Astrocyte (in vitro differentiated cells and primary cell): ENCODE results near the gene TPST2. TPM values are rescaled to one million over a fixed set of nuclear protein-coding genes. Genes with fewer than 3 reads are reported as not detected.

ENCODE experiments used
- DNase-seq: peaks from one replicate; pipeline ENCODE4 v3.0.0-alpha.2; 2010; ENCODE audit warnings: low read depth
- FAIRE-seq: peaks from 2 replicates; lab custom pipeline; 2011; peaks lifted over from hg19 to GRCh38; lab: Jason Lieb, UNC
- H2AFZ ChIP-seq: 2 replicates; pipeline ENCODE4 v1.6.0; 2012; ENCODE audit warnings: low read depth, low read length, inconsistent platforms
- H3K27ac ChIP-seq: 2 replicates; pipeline ENCODE4 v1.5.1; 2011; ENCODE audit warnings: low read depth, low read length, inconsistent platforms
- H3K27me3 ChIP-seq: 2 replicates; pipeline ENCODE4 v1.6.0; 2011; ENCODE audit warnings: low read length, inconsistent platforms; ENCODE audit not compliant: insufficient read depth
- H3K36me3 ChIP-seq: 2 replicates; pipeline ENCODE4 v1.5.1; 2011; ENCODE audit warnings: low read length, inconsistent platforms; ENCODE audit not compliant: insufficient read depth
- H3K4me1 ChIP-seq: 2 replicates; pipeline ENCODE4 v1.5.1; 2011; ENCODE audit warnings: low read length, inconsistent platforms; ENCODE audit not compliant: insufficient read depth
- H3K4me2 ChIP-seq: 2 replicates; pipeline ENCODE4 v1.6.0; 2012; ENCODE audit warnings: low read length, inconsistent platforms
- H3K4me3 ChIP-seq: 2 replicates; pipeline ENCODE4 v1.5.1; 2011; ENCODE audit warnings: low read depth, mild to moderate bottlenecking, low read length, inconsistent platforms; ENCODE audit not compliant: insufficient read depth
- H3K79me2 ChIP-seq: 2 replicates; pipeline ENCODE4 v1.6.0; 2012; ENCODE audit warnings: mild to moderate bottlenecking, low read length, inconsistent platforms; ENCODE audit not compliant: insufficient read depth
- H3K9ac ChIP-seq: 2 replicates; pipeline ENCODE4 v1.6.0; 2012; ENCODE audit warnings: mild to moderate bottlenecking, low read length, inconsistent platforms
- H3K9me3 ChIP-seq: 2 replicates; pipeline ENCODE4 v1.5.1; 2012; ENCODE audit warnings: low read depth, mild to moderate bottlenecking, low read length, inconsistent platforms; ENCODE audit not compliant: insufficient read depth
- H4K20me1 ChIP-seq: 2 replicates; pipeline ENCODE4 v1.6.0; 2012; ENCODE audit warnings: low read length, inconsistent platforms; ENCODE audit not compliant: insufficient read depth
- H3K27ac Mint-ChIP-seq: one replicate; pipeline ENCODE4 v1.8.0; 2021; ENCODE audit warnings: mild to moderate bottlenecking, mixed read lengths; ENCODE audit not compliant: unreplicated experiment
- H3K27me3 Mint-ChIP-seq: one replicate; pipeline ENCODE4 v1.8.0; 2021; ENCODE audit warnings: low read depth, mixed read lengths; ENCODE audit not compliant: unreplicated experiment
- H3K36me3 Mint-ChIP-seq: one replicate; pipeline ENCODE4 v1.8.0; 2021; ENCODE audit warnings: low read depth, mixed read lengths; ENCODE audit not compliant: unreplicated experiment
- H3K4me1 Mint-ChIP-seq: one replicate; pipeline ENCODE4 v1.8.0; 2021; ENCODE audit warnings: low read depth, mixed read lengths; ENCODE audit not compliant: unreplicated experiment
- H3K4me3 Mint-ChIP-seq: one replicate; pipeline ENCODE4 v1.8.0; 2021; ENCODE audit warnings: mild to moderate bottlenecking, moderate library complexity, mixed read lengths; ENCODE audit not compliant: unreplicated experiment
- H3K9me3 Mint-ChIP-seq: one replicate; pipeline ENCODE4 v1.8.0; 2021; ENCODE audit warnings: mild to moderate bottlenecking, mixed read lengths; ENCODE audit not compliant: unreplicated experiment
- EZH2 ChIP-seq: IDR thresholded peaks from 2 replicates; pipeline ENCODE4 v1.6.1; 2012; ENCODE audit warnings: mild to moderate bottlenecking, low read length, inconsistent platforms; ENCODE audit not compliant: insufficient read depth
- total RNA-seq: library from RNA; stranded (reverse); gene quantifications from 2 replicates; pipeline ENCODE4 v1.2.1, GENCODE V29; 2021
- TF ChIP-seq, protein P1 (sequence below): IDR thresholded peaks from 2 replicates; pipeline ENCODE4 v1.5.1; 2011; ENCODE audit warnings: low read depth, mild to moderate bottlenecking, inconsistent platforms, low read length, moderate library complexity; ENCODE audit not compliant: insufficient read depth

The TPST2 gene
- total RNA-seq, 1 donor from 2014 or later = 55.7 TPM

GRCh38 chr22:26547837-26548236 lies 42.1 kb downstream of the TPST2 start:
- Mint-ChIP-seq H3K4me1 (peaks cover 40% of the 10 kb centered on the region), H3K36me3 (peaks cover 15% of the 10 kb centered on the region), H3K9me3 (peaks cover 1% of the 10 kb centered on the region), H3K27me3 (no peaks in the 10 kb centered on the region), H3K4me3 (no peak overlapping the region), H3K27ac (no peak overlapping the region)
- no peak overlapping the region for H2AFZ ChIP-seq
- H4K20me1 ChIP-seq = peaks cover 26% of the 10 kb centered on the region
- H3K36me3 ChIP-seq = no peaks in the 10 kb centered on the region
- peaks cover 29% of the 10 kb centered on the region for H3K4me1 ChIP-seq
- no peak for DNase-seq
- FAIRE-seq = no peak
- H3K27me3 ChIP-seq = no peaks in the 10 kb centered on the region
- no peak overlapping the region for H3K27ac ChIP-seq
- no peak overlapping the region for H3K4me3 ChIP-seq
- TF ChIP-seq EZH2 = no peak
- TF ChIP-seq, protein P1, sequence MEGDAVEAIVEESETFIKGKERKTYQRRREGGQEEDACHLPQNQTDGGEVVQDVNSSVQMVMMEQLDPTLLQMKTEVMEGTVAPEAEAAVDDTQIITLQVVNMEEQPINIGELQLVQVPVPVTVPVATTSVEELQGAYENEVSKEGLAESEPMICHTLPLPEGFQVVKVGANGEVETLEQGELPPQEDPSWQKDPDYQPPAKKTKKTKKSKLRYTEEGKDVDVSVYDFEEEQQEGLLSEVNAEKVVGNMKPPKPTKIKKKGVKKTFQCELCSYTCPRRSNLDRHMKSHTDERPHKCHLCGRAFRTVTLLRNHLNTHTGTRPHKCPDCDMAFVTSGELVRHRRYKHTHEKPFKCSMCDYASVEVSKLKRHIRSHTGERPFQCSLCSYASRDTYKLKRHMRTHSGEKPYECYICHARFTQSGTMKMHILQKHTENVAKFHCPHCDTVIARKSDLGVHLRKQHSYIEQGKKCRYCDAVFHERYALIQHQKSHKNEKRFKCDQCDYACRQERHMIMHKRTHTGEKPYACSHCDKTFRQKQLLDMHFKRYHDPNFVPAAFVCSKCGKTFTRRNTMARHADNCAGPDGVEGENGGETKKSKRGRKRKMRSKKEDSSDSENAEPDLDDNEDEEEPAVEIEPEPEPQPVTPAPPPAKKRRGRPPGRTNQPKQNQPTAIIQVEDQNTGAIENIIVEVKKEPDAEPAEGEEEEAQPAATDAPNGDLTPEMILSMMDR = no peak
- H3K4me2 ChIP-seq = no peak overlapping the region
- peaks cover 46% of the 10 kb centered on the region for H3K79me2 ChIP-seq
- H3K9me3 ChIP-seq = no peaks in the 10 kb centered on the region
- H3K9ac ChIP-seq = no peak overlapping the region

- H3K4me1 Mint-ChIP-seq = peaks cover 40% of the 10 kb centered on the region
- H3K9me3 Mint-ChIP-seq = peaks cover 1% of the 10 kb centered on the region
- H3K27ac Mint-ChIP-seq = no peak overlapping the region
- H3K9me3 ChIP-seq = no peaks in the 10 kb centered on the region
- FAIRE-seq (no peak), DNase-seq (no peak)
- no peaks in the 10 kb centered on the region for H3K27me3 Mint-ChIP-seq
- peaks cover 26% of the 10 kb centered on the region for H4K20me1 ChIP-seq
- H3K36me3 Mint-ChIP-seq = peaks cover 17% of the 10 kb centered on the region
- peaks cover 25% of the 10 kb centered on the region for H3K4me1 ChIP-seq
- H3K4me3 Mint-ChIP-seq = no peak overlapping the region
- H3K79me2 ChIP-seq = peaks cover 49% of the 10 kb centered on the region
- H3K27ac ChIP-seq = no peak overlapping the region
- no peaks in the 10 kb centered on the region for H3K36me3 ChIP-seq
- H3K9ac ChIP-seq = no peak overlapping the region
- no peak overlapping the region for H3K4me2 ChIP-seq
- no peak overlapping the region for H2AFZ ChIP-seq
- TF ChIP-seq, protein P1 = no peak
- TF ChIP-seq EZH2 = no peak
- no peaks in the 10 kb centered on the region for H3K27me3 ChIP-seq
- no peak overlapping the region for H3K4me3 ChIP-seq
These were observed 42.5 kb downstream of the TPST2 start for GRCh38 chr22:26547426-26547825.

GRCh38 chr22:26546282-26546681 lies 43.6 kb downstream of the TPST2 start:
- H3K4me1 ChIP-seq = peaks cover 13% of the 10 kb centered on the region
- Mint-ChIP-seq H3K27me3 (no peaks in the 10 kb centered on the region), H3K9me3 (peaks cover 1% of the 10 kb centered on the region), H3K4me3 (peak overlapping the region; percentile 25), H3K27ac (peak overlapping the region; percentile 6), H3K36me3 (peaks cover 18% of the 10 kb centered on the region), H3K4me1 (peaks cover 32% of the 10 kb centered on the region)
- no peak overlapping the region for H3K27ac ChIP-seq
- no peak for DNase-seq
- TF ChIP-seq, protein P1 = no peak
- no peak for TF ChIP-seq EZH2
- no peaks in the 10 kb centered on the region for H3K9me3 ChIP-seq
- FAIRE-seq = no peak
- H3K36me3 ChIP-seq = no peaks in the 10 kb centered on the region
- no peak overlapping the region for H3K9ac ChIP-seq
- no peak overlapping the region for H2AFZ ChIP-seq
- H3K4me2 ChIP-seq = no peak overlapping the region
- H3K4me3 ChIP-seq = no peak overlapping the region
- H3K79me2 ChIP-seq = peaks cover 39% of the 10 kb centered on the region
- no peaks in the 10 kb centered on the region for H3K27me3 ChIP-seq
- H4K20me1 ChIP-seq = peaks cover 26% of the 10 kb centered on the region
